Endothelial cell of umbilical vein (primary cell): ENCODE measurements around the gene MMAA. TPM values are rescaled to one million over a fixed set of nuclear protein-coding genes. Genes with fewer than 3 reads are reported as not detected.

Experiments used
- BruUV-seq: library from RNA; stranded (reverse); fragments of 400-500 nt; replicated peaks from 2 replicates; lab custom pipeline; 2021; lab: Mats Ljungman, UMichigan
- CTCF ChIA-PET: fragments of 300-600, 350-600 bp; sonication (Branson Sonifier 250); formaldehyde crosslinking; loops from one replicate; lab custom pipeline; 2021; ENCODE audit warnings: antibody characterized with exemption, inconsistent platforms; lab: Charles Lee
- POLR2A ChIA-PET: fragments of 300-600, 350-600 bp; sonication (Branson Sonifier 250); formaldehyde crosslinking; loops from one replicate; lab custom pipeline; 2021; ENCODE audit warnings: antibody characterized with exemption, inconsistent platforms; lab: Charles Lee
- DNase-seq: peaks from one replicate; pipeline ENCODE4 v3.0.0-alpha.2; 2011; ENCODE audit warnings: low read depth, low spot score
- FAIRE-seq: peaks from 2 replicates; lab custom pipeline; 2011; peaks lifted over from hg19 to GRCh38; lab: Jason Lieb, UNC
- H2AFZ ChIP-seq: 2 replicates; pipeline ENCODE4 v1.6.0; 2012; ENCODE audit warnings: low read depth, low read length, control low read depth, inconsistent platforms
- H3K27ac ChIP-seq: 2 replicates; pipeline ENCODE4 v1.5.1; 2011; ENCODE audit warnings: low read depth, mild to moderate bottlenecking, control low read depth, low read length, moderate library complexity; ENCODE audit not compliant: insufficient read depth
- H3K27me3 ChIP-seq, 2 experiments: 2 replicates each; pipeline versions ENCODE4 v1.6.0 to v1.6.1; 2011; ENCODE audit warnings: low read length in 2 of 2, mixed read lengths in 1 of 2; ENCODE audit not compliant: control insufficient read depth in 2 of 2, insufficient read depth in 2 of 2
- H3K36me3 ChIP-seq, 2 experiments: 2 replicates in 1 of 2; 3 replicates in 1 of 2; pipeline ENCODE4 v1.5.1; 2011; ENCODE audit warnings: low read length in 2 of 2, mild to moderate bottlenecking in 1 of 2, moderate library complexity in 1 of 2; ENCODE audit not compliant: control insufficient read depth in 2 of 2, insufficient read depth in 2 of 2; ENCODE audit errors: extremely low read depth in 1 of 2
- H3K4me1 ChIP-seq: 3 replicates; pipeline ENCODE4 v1.5.1; 2011; ENCODE audit warnings: mild to moderate bottlenecking, low read length; ENCODE audit not compliant: control insufficient read depth, insufficient read depth; ENCODE audit errors: extremely low read depth
- H3K4me2 ChIP-seq: 2 replicates; pipeline ENCODE4 v1.6.1; 2011; ENCODE audit warnings: low read length, control low read depth, mixed read lengths; ENCODE audit not compliant: insufficient read depth
- H3K4me3 ChIP-seq, 3 experiments: fragments of 200-600 bp in 1 of 3; sonication (generic), shearing (Covaris generic) in 1 of 3; replicated peaks in 1 of 3; 2 replicates each; pipeline ENCODE4 v1.5.1; 2011 to 2016; ENCODE audit warnings: control low read depth in 3 of 3, low read length in 3 of 3, mild to moderate bottlenecking in 2 of 3, inconsistent platforms in 1 of 3, low read depth in 1 of 3, moderate library complexity in 1 of 3; ENCODE audit not compliant: insufficient read depth in 1 of 3
- H3K79me2 ChIP-seq: 2 replicates; pipeline ENCODE4 v1.6.0; 2012; ENCODE audit warnings: low read length, inconsistent platforms; ENCODE audit not compliant: control insufficient read depth, insufficient read depth
- H3K9ac ChIP-seq: replicated peaks from 2 replicates; pipeline ENCODE3; 2011; ENCODE audit warnings: low read length, control low read depth; ENCODE audit not compliant: insufficient read depth; ENCODE audit errors: extremely low read depth
- H3K9me1 ChIP-seq: replicated peaks from 3 replicates; pipeline ENCODE4 v1.6.0; 2011; ENCODE audit warnings: mild to moderate bottlenecking, low read length; ENCODE audit not compliant: control insufficient read depth, insufficient read depth; ENCODE audit errors: extremely low read depth
- H3K9me3 ChIP-seq: replicated peaks from 2 replicates; pipeline ENCODE4 v1.5.1; 2012; ENCODE audit warnings: low read length, inconsistent platforms; ENCODE audit not compliant: control insufficient read depth, insufficient read depth
- H4K20me1 ChIP-seq: replicated peaks from 2 replicates; pipeline ENCODE3; 2011; ENCODE audit warnings: mild to moderate bottlenecking, low read length; ENCODE audit not compliant: control insufficient read depth, insufficient read depth; ENCODE audit errors: extremely low read depth
- CTCF ChIP-seq, 2 donors: IDR thresholded peaks; 1 replicate in 1 of 2; 2 replicates in 1 of 2; pipeline ENCODE4 v1.5.1; 2011; ENCODE audit warnings: low read length in 2 of 2, mild to moderate bottlenecking in 2 of 2, moderate library complexity in 2 of 2, control low read depth in 1 of 2, inconsistent platforms in 1 of 2, low read depth in 1 of 2; ENCODE audit not compliant: insufficient read depth in 1 of 2; ENCODE audit errors: extremely low read depth in 1 of 2
- FOS ChIP-seq: IDR thresholded peaks from 2 replicates; pipeline ENCODE4 v1.6.1; 2011; ENCODE audit warnings: mild to moderate bottlenecking, low read length, moderate library complexity, borderline replicate concordance; ENCODE audit not compliant: insufficient read depth
- JUN ChIP-seq: IDR thresholded peaks from 2 replicates; pipeline ENCODE4 v1.6.1; 2011; ENCODE audit warnings: borderline replicate concordance, low read depth; ENCODE audit not compliant: insufficient read length, insufficient read depth
- POLR2A ChIP-seq: IDR thresholded peaks from 2 replicates; pipeline ENCODE4 v1.6.1; 2012; ENCODE audit warnings: low read depth, mild to moderate bottlenecking, control low read depth, low read length
- POLR2AphosphoS5 ChIP-seq: IDR thresholded peaks from 2 replicates; pipeline ENCODE4 v1.6.1; 2012; ENCODE audit warnings: low read depth, mild to moderate bottlenecking, control low read depth, low read length, moderate library complexity; ENCODE audit not compliant: insufficient read depth
- dilution Hi-C: fragments of 300-500 bp; cut with MboI; formaldehyde crosslinking; loops from one replicate; pipeline ENCODE4 v1.15.0; 2019; ENCODE audit warnings: low sequenced_read_pairs; ENCODE audit not compliant: extremely low pct_ligation_motif_present
- intact Hi-C: fragments of 100-400 bp; cut with micrococcal nuclease; formaldehyde crosslinking; loops from one replicate; pipeline ENCODE4 v1.10.0; 2022
- polyA plus RNA-seq, 4 experiments: library from polyadenylated mRNA; depleted of rRNA in 3 of 4; stranded (reverse) in 3 of 4; unstranded in 1 of 4; fragments of >200 nt; gene quantifications; 2 replicates each; pipeline versions ENCODE4 v1.2.1 to v1.2.3, GENCODE V29; 2011 to 2012; ENCODE audit warnings: missing spikeins in 1 of 4
- total RNA-seq: library from RNA; stranded (reverse); gene quantifications from 2 replicates; pipeline ENCODE4 v1.2.3, GENCODE V29; 2021

MMAA gene
- total and polyA plus RNA-seq, 2 donors (not counting 3 experiments of a cell fraction or from before 2014, with no cell fraction given) = 2.2 to 5.1 TPM

DNA sequence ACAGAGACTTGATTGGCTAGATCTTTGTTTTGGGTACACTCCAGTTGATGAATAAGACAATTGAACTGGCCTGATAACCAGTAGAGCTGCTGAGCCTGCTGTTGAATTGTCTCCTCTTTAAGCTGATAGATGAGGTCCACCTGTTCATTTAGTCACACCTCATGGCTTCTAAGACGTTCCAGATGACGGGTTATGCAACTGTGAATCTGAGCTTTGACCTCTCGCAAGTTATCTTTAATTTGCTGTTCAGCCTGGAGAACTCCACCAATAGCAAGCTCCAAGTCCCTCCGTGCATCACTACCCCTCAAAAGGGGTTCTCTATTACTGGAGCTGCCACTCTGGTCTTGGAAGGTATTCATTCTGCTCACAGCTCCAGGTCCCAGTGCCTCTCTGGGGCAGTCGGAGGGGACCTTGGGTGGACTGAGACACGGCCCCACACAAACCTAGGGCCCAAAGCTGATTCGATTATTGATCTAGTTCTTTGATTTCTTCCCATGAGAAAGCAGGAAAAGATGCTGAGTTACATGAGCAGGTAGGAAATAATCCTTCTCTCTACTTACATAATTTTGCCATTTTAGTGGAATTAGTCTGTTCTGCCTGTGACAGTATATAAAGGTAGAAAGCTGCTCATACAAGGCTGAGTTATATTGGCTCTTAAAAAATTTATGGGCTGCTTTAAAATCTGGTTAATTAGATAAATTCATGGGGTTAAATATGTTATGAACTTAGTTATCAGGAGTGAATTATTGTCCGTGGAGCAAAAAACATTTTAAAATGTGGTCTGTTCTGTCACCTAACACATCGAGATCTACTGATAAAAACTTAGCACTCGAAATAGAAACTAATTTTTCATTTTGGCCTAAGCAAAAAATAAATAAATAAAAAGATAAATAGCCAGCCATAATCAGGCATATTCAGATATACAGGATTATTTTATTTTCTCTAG, 6.8 kb downstream of the MMAA start:
- Histone ChIP-seq H4K20me1 (no peaks in the 10 kb centered on the region), H3K9ac (no peak overlapping the region), H3K79me2 (no peaks in the 10 kb centered on the region), H3K9me3 (no peaks in the 10 kb centered on the region), H3K4me3 (no peak overlapping the region), H3K27ac (no peak overlapping the region), H3K9me1 (no peaks in the 10 kb centered on the region), H3K36me3 (no peaks in the 10 kb centered on the region), H3K4me2 (no peak overlapping the region), H3K27me3 (no peaks in the 10 kb centered on the region), H3K4me1 (peaks cover 17% of the 10 kb centered on the region), H2AFZ (no peak overlapping the region)
- no TSS peak for BruUV-seq
- intact Hi-C loops (loop anchor here (10.0 kb wide), 1 partner anchor 549 kb away; the partner anchor contains the start of gene LSM6), dilution Hi-C loops (no loop called here)
- no peak for FAIRE-seq
- DNase-seq = no peak
- POLR2A ChIA-PET = no interaction called here
- TF ChIP-seq FOS = no peak
- TF ChIP-seq JUN = no peak
- TF ChIP-seq POLR2A = no peak
- no peak for TF ChIP-seq POLR2AphosphoS5
- no peak for TF ChIP-seq CTCF (IDR thresholded peaks at IDR 0.05; ENCODE audit: extremely low read depth in 1 of 2, insufficient read depth in 1 of 2, low read depth in 1 of 2, low read length in 2 of 2)
- CTCF ChIA-PET = interaction anchor here (1.5 kb wide), 1 partner anchor 262 kb away, joined by 3 read pairs; no protein-coding TSS in a partner anchor
